GM21423 (cell line): Measurements from ENCODE around the gene OR3A2.
"Not testable (repeated sequence)": the region's sequence is repeated elsewhere in the genome, so short reads cannot be mapped to it uniquely, and the experiment has no call there.

ENCODE experiments used
- ATAC-seq: cut with Tn5 transposase; IDR thresholded peaks from one replicate; pipeline ENCODE4 v1.9.1; 2021; ENCODE audit warnings: mild to moderate bottlenecking, moderate library complexity; ENCODE audit not compliant: unreplicated experiment

Gene OR3A2

GRCh38 chr17:3295632-3296031 lies 90.5 kb downstream of the OR3A2 start:
- no peak for ATAC-seq

GRCh38 chr17:3293548-3293947 lies 92.6 kb downstream of the OR3A2 start:
- ATAC-seq = not testable (repeated sequence)

GRCh38 chr17:3282901-3283300 lies 103.2 kb downstream of the OR3A2 start:
- ATAC-seq = no peak

- no peak for ATAC-seq
Observed at GRCh38 chr17:3276126-3276525, 110.0 kb downstream of the OR3A2 start.

- no peak for ATAC-seq
Observed at GRCh38 chr17:3271072-3271848, 114.8 kb downstream of the OR3A2 start.

GRCh38 chr17:3260600-3260999 lies 125.5 kb downstream of the OR3A2 start:
- ATAC-seq = no peak

GRCh38 chr17:3260163-3260562 lies 125.9 kb downstream of the OR3A2 start:
- ATAC-seq = no peak

GRCh38 chr17:3256575-3256974 lies 129.5 kb downstream of the OR3A2 start:
- ATAC-seq = no peak

GRCh38 chr17:3249013-3249412 lies 137.1 kb downstream of the OR3A2 start:
- ATAC-seq = not testable (repeated sequence)

GRCh38 chr17:3244841-3245240 lies 141.3 kb downstream of the OR3A2 start:
- not testable (repeated sequence) for ATAC-seq

GRCh38 chr17:3241044-3241443 lies 145.1 kb downstream of the OR3A2 start:
- ATAC-seq = not testable (repeated sequence)

- ATAC-seq = not testable (repeated sequence)
Observed at GRCh38 chr17:3238685-3239084, 147.4 kb downstream of the OR3A2 start.

- ATAC-seq = not testable (repeated sequence)
Observed at GRCh38 chr17:3232300-3232699, 153.8 kb downstream of the OR3A2 start.
